ENCODE measurements around the gene TMEM184A. TPM values are rescaled to one million over a fixed set of nuclear protein-coding genes. Genes with fewer than 3 reads are reported as not detected.

TMEM184A gene
- polyA plus RNA-seq, 2 of the 4 experiments (the other 2 are of a cell fraction) = 14.3 to 18.4 TPM

GRCh38 chr7:1587738-1588137 lies 31.7 kb upstream of the TMEM184A start:
- no peak for ATAC-seq
- no peak for FAIRE-seq
- Histone ChIP-seq H3K9me3 (peaks cover 14% of the 10 kb centered on the region), H3K27ac (no peak overlapping the region), H3K4me1 (no peaks in the 10 kb centered on the region), H3K4me3 (no peak overlapping the region), H3K4me2 (no peak overlapping the region)
- no peak for TF ChIP-seq BHLHE40 (IDR thresholded peaks at IDR 0.05; ENCODE audit: low read depth, low read length)
- TF ChIP-seq CBX2 (IDR thresholded peaks at IDR 0.05; ENCODE audit: borderline replicate concordance, low read depth) = no peak
- TF ChIP-seq KDM1A (IDR thresholded peaks at IDR 0.05; ENCODE audit: low read depth) = no peak
- no peak for TF ChIP-seq TFCP2L1 (CRISPR knock-in tag; IDR thresholded peaks at IDR 0.05)
- TF ChIP-seq ESRRA (IDR thresholded peaks at IDR 0.05; ENCODE audit: borderline replicate concordance, low read length) = no peak
- no peak for TF ChIP-seq HEYL (CRISPR knock-in tag; IDR thresholded peaks at IDR 0.05)
- no peak for TF ChIP-seq RFX5 (IDR thresholded peaks at IDR 0.05)
- no peak for TF ChIP-seq ZSCAN20 (CRISPR knock-in tag; IDR thresholded peaks at IDR 0.05)
- TF ChIP-seq ZNF302 (CRISPR knock-in tag; IDR thresholded peaks at IDR 0.05) = no peak
- TF ChIP-seq RAD21 (conservative IDR thresholded peaks at IDR 0.05 in 1 of 2, IDR thresholded peaks at IDR 0.05 in 1 of 2) = no peak
- TF ChIP-seq CHD2 (IDR thresholded peaks at IDR 0.05; ENCODE audit: low read length, partially characterized antibody) = no peak
- no peak for TF ChIP-seq JUNB (IDR thresholded peaks at IDR 0.05)
- no peak for TF ChIP-seq SREBF2 (IDR thresholded peaks at IDR 0.05)
- ChIA-PET POLR2A (no interaction called here), CTCF (interaction anchor here (0.7 kb wide), 1 partner anchor 9 kb away, joined by 3 read pairs; no protein-coding TSS in a partner anchor)
- no peak for DNase-seq (ENCODE audit: low read depth in 1 of 2, low spot score in 1 of 2)
- WGBS (ENCODE audit: missing lambda C conversion rate) = 64% methylated on average over 12 of the region's 12 CpGs

- no peak overlapping the region for H3K4me2 ChIP-seq
- TF ChIP-seq EP300 (IDR thresholded peaks at IDR 0.05) = no peak
- no peak for TF ChIP-seq RCOR1 (IDR thresholded peaks at IDR 0.05; ENCODE audit: low read depth, low read length)
- TF ChIP-seq EHF (CRISPR knock-in tag; IDR thresholded peaks at IDR 0.05) = no peak
- TF ChIP-seq HDAC2 (IDR thresholded peaks at IDR 0.05) = no peak
- no peak for TF ChIP-seq GATA3 (IDR thresholded peaks at IDR 0.05; ENCODE audit: borderline replicate concordance)
- TF ChIP-seq HES2 (IDR thresholded peaks at IDR 0.05) = no peak
- no peak for TF ChIP-seq ZFP36 (IDR thresholded peaks at IDR 0.05; ENCODE audit: borderline replicate concordance, partially characterized antibody)
- no peak for TF ChIP-seq MYC (IDR thresholded peaks at IDR 0.05; ENCODE audit: borderline replicate concordance, low read length)
- no peak for TF ChIP-seq SREBF2 (IDR thresholded peaks at IDR 0.05)
- no peak for TF ChIP-seq RARB (CRISPR knock-in tag; IDR thresholded peaks at IDR 0.05)
- no peak for TF ChIP-seq ZC3H11A (IDR thresholded peaks at IDR 0.05)
- TF ChIP-seq SMC3 (IDR thresholded peaks at IDR 0.05) = no peak
- no peak for TF ChIP-seq PBX3 (IDR thresholded peaks at IDR 0.05)
- no peak overlapping the region for H3K4me3 ChIP-seq
- DNase-seq (ENCODE audit: low read depth in 1 of 2, low spot score in 1 of 2) (no peak), FAIRE-seq (no peak), ATAC-seq (no peak)
- WGBS (ENCODE audit: missing lambda C conversion rate) = 47% methylated on average over 23 of the region's 42 CpGs
- H3K9me3 ChIP-seq = peaks cover 14% of the 10 kb centered on the region
- CTCF ChIA-PET = interaction anchor here (0.7 to 1.8 kb wide), 2 partner anchors 8 to 622 kb away, joined by 3 to 5 read pairs; no protein-coding TSS in a partner anchor
- POLR2A ChIA-PET = no interaction called here
- H3K4me1 ChIP-seq = no peaks in the 10 kb centered on the region
- no peak overlapping the region for H3K27ac ChIP-seq
These were observed 31.1 kb upstream of the TMEM184A start for GRCh38 chr7:1586827-1587705.

All from A549 (cell line).